ENCODE data around the gene A4GNT.

The A4GNT gene

GRCh38 chr3:138132239-138132638, at the start of gene A4GNT:
A4GNT (minus strand) TSS chr3:138132390; CDS start chr3:138131256, 1,134 bp downstream.
- DNase-seq (ENCODE audit: low read depth, low spot score) = no peak
- no peak for TF ChIP-seq CTCF (IDR thresholded peaks at IDR 0.05; ENCODE audit: low read depth, low read length)
- in situ Hi-C loops (cut with HindIII; ENCODE audit: low sequenced_read_pairs) = no loop called here
- no peak within 1 kb of the TSS for H3K4me3 ChIP-seq (ENCODE audit: low read depth, low read length)

GRCh38 chr3:138180375-138181029, 48.3 kb upstream of the A4GNT start:
- in situ Hi-C loops (cut with HindIII; ENCODE audit: low sequenced_read_pairs) = no loop called here
- peak; percentile 54 for DNase-seq (ENCODE audit: low read depth, low spot score)
- TF ChIP-seq CTCF (IDR thresholded peaks at IDR 0.05; ENCODE audit: low read depth, low read length) = peak; percentile 62

GRCh38 chr3:138174421-138175131, 42.4 kb upstream of the A4GNT start, which contains the start of gene DBR1:
DBR1 (minus strand) TSS chr3:138174921; CDS start chr3:138174795, 126 bp downstream.
- H3K4me3 ChIP-seq (ENCODE audit: low read depth, low read length) = peak within 1 kb of the TSS; percentile 69
- no peak for TF ChIP-seq CTCF (IDR thresholded peaks at IDR 0.05; ENCODE audit: low read depth, low read length)
- peak; percentile 85 for DNase-seq (ENCODE audit: low read depth, low spot score)
- in situ Hi-C loops (cut with HindIII; ENCODE audit: low sequenced_read_pairs) = no loop called here

More at GRCh38 chr3:138180375-138181029, 48.3 kb upstream of the A4GNT start:
- no peak overlapping the region for H3K4me3 ChIP-seq (ENCODE audit: low read depth, low read length)

- in situ Hi-C loops (cut with HindIII; ENCODE audit: low sequenced_read_pairs) = no loop called here
- TF ChIP-seq CTCF (IDR thresholded peaks at IDR 0.05; ENCODE audit: low read depth, low read length) = no peak
- peak overlapping the region; percentile 69 for H3K4me3 ChIP-seq (ENCODE audit: low read depth, low read length)
- DNase-seq (ENCODE audit: low read depth, low spot score) = no peak
These were observed 41.7 kb upstream of the A4GNT start for GRCh38 chr3:138173769-138174420.

GRCh38 chr3:138172625-138173024, 40.4 kb upstream of the A4GNT start:
- in situ Hi-C loops (cut with HindIII; ENCODE audit: low sequenced_read_pairs) = no loop called here
- DNase-seq (ENCODE audit: low read depth, low spot score) = no peak
- no peak overlapping the region for H3K4me3 ChIP-seq (ENCODE audit: low read depth, low read length)
- no peak for TF ChIP-seq CTCF (IDR thresholded peaks at IDR 0.05; ENCODE audit: low read depth, low read length)

- H3K4me3 ChIP-seq (ENCODE audit: low read depth, low read length) = no peak overlapping the region
- no peak for DNase-seq (ENCODE audit: low read depth, low spot score)
- no peak for TF ChIP-seq CTCF (IDR thresholded peaks at IDR 0.05; ENCODE audit: low read depth, low read length)
- in situ Hi-C loops (cut with HindIII; ENCODE audit: low sequenced_read_pairs) = no loop called here
These were observed 32.9 kb upstream of the A4GNT start for GRCh38 chr3:138165061-138165460.

Measured in astrocyte of the spinal cord (primary cell).